AG10803 (cell line): ENCODE measurements around the gene KRT13.

Experiments used
- DNase-seq: peaks from one replicate; pipeline ENCODE4 v3.0.0; 2010; ENCODE audit warnings: low read depth
- H3K4me3 ChIP-seq: 2 replicates; pipeline ENCODE4 v1.5.1; 2011; ENCODE audit warnings: mild to moderate bottlenecking, low read length, control low read depth
- CTCF ChIP-seq: conservative IDR thresholded peaks from 2 replicates; pipeline ENCODE4 v1.5.1; 2011; ENCODE audit warnings: mild to moderate bottlenecking, low read length, control low read depth, inconsistent platforms

KRT13 gene

GRCh38 chr17:41537990-41538389 lies 32.6 kb upstream of the KRT13 start:
- H3K4me3 ChIP-seq = no peak overlapping the region
- DNase-seq = peak; percentile 64
- no peak for TF ChIP-seq CTCF

GRCh38 chr17:41537614-41537954 lies 32.2 kb upstream of the KRT13 start:
- H3K4me3 ChIP-seq = no peak overlapping the region
- TF ChIP-seq CTCF = no peak

GRCh38 chr17:41536741-41537613 lies 31.6 kb upstream of the KRT13 start:
- DNase-seq = no peak
- no peak overlapping the region for H3K4me3 ChIP-seq
- TF ChIP-seq CTCF = no peak

More at GRCh38 chr17:41537614-41537954, 32.2 kb upstream of the KRT13 start:
- DNase-seq = no peak

- H3K4me3 ChIP-seq = no peak overlapping the region
Observed at GRCh38 chr17:41535764-41536481, 30.5 kb upstream of the KRT13 start.

GRCh38 chr17:41534899-41535546 lies 29.6 kb upstream of the KRT13 start:
- H3K4me3 ChIP-seq = no peak overlapping the region
- TF ChIP-seq CTCF = no peak
- DNase-seq = no peak

More at GRCh38 chr17:41535764-41536481, 30.5 kb upstream of the KRT13 start:
- TF ChIP-seq CTCF = no peak
- no peak for DNase-seq

- no peak for DNase-seq
- no peak for TF ChIP-seq CTCF
- no peak overlapping the region for H3K4me3 ChIP-seq
Observed at GRCh38 chr17:41533613-41534012, 28.2 kb upstream of the KRT13 start.
